ENCODE measurements around the gene MRPL19. TPM values are rescaled to one million over a fixed set of nuclear protein-coding genes. Genes with fewer than 3 reads are reported as not detected.

MRPL19 gene
- total and polyA plus RNA-seq, 12 donors = 12.2 to 70.7 (median 63.6) TPM

GRCh38 chr2:75605770-75606529, 40.6 kb upstream of the MRPL19 start:
- ATAC-seq = no peak
- WGBS, 2 donors = 70 to 72% methylated on average over 6 of the region's 6 CpGs
- no peak overlapping the region for H3K27ac ChIP-seq

DNA sequence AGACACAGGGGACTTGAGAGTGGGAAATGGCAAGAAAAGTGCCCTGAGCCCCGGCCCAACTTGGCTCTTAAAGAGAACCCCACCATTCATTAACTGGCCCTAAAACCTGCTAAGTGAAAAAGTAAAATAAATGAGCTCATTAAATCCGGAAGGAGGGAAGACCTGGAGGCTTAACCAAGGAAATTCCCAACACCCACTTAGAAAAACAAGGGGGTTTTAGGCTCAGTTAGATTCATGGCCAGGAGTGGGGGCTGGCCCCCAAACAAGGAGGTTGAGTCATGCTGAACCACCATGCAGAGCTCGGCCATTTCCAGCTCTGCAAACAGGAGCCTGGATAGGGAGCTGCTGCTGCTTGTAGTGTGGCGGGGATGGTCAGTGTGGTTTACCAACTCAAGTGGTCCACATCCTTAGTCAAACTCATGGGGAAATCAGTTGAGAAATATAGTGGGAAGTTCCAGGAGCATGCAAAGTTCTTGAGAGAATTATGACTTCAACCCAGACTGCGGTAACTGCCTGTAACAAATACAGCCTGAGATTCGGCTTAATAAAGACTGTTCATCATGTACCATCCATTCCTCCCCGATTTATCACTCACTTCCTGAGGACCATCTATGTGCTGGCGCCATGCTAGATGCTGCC, 39.7 kb upstream of the MRPL19 start:
- Histone ChIP-seq H3K27me3 (peaks cover 0 to 58% (median 29%) of the 10 kb centered on the region in 7 donors), H3K36me3 (no peaks in the 10 kb centered on the region), H3K4me1 (peaks cover 0 to 9% (median 4%) of the 10 kb centered on the region in 9 donors), H3K4me3 (no peak overlapping the region), H3K27ac (no peak overlapping the region), H3K9me3 (no peaks in the 10 kb centered on the region)
- 85 to 88% methylated on average over 8 of the region's 8 CpGs for WGBS, 2 donors
- intact Hi-C loops (cut with DNase I) = loop anchor here in 4 of 10 donors (5.0 to 10.0 kb wide), 3 partner anchors 45 to 692 kb away; partner anchors contain the start of gene EVA1A (in 1 of the 4)
- TF ChIP-seq, protein P1, sequence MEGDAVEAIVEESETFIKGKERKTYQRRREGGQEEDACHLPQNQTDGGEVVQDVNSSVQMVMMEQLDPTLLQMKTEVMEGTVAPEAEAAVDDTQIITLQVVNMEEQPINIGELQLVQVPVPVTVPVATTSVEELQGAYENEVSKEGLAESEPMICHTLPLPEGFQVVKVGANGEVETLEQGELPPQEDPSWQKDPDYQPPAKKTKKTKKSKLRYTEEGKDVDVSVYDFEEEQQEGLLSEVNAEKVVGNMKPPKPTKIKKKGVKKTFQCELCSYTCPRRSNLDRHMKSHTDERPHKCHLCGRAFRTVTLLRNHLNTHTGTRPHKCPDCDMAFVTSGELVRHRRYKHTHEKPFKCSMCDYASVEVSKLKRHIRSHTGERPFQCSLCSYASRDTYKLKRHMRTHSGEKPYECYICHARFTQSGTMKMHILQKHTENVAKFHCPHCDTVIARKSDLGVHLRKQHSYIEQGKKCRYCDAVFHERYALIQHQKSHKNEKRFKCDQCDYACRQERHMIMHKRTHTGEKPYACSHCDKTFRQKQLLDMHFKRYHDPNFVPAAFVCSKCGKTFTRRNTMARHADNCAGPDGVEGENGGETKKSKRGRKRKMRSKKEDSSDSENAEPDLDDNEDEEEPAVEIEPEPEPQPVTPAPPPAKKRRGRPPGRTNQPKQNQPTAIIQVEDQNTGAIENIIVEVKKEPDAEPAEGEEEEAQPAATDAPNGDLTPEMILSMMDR (IDR thresholded peaks at IDR 0.05) = no peak
- no peak for DNase-seq
- ATAC-seq = no peak

More at GRCh38 chr2:75605770-75606529, 40.6 kb upstream of the MRPL19 start:
- Histone ChIP-seq H3K27me3 (peaks cover 0 to 55% (median 29%) of the 10 kb centered on the region in 7 donors), H3K36me3 (no peaks in the 10 kb centered on the region), H3K9me3 (peaks cover 0 to 5% (median 0%) of the 10 kb centered on the region in 11 donors), H3K4me3 (no peak overlapping the region), H3K4me1 (peaks cover 0 to 9% (median 4%) of the 10 kb centered on the region in 9 donors)
- no peak for DNase-seq
- intact Hi-C loops (cut with DNase I) = loop anchor here in 4 of 10 donors (5.0 to 10.0 kb wide), 3 partner anchors 44 to 691 kb away; partner anchors contain the start of gene EVA1A (in 1 of the 4)
- TF ChIP-seq, protein P1 (IDR thresholded peaks at IDR 0.05) = no peak

- TF ChIP-seq, protein P1 (IDR thresholded peaks at IDR 0.05) = no peak
- H3K27ac ChIP-seq = no peak overlapping the region
- no peaks in the 10 kb centered on the region for H3K9me3 ChIP-seq
- H3K36me3 ChIP-seq = no peaks in the 10 kb centered on the region
- H3K4me3 ChIP-seq = no peak overlapping the region
- peaks cover 0 to 62% (median 29%) of the 10 kb centered on the region in 7 donors for H3K27me3 ChIP-seq
- intact Hi-C loops (cut with DNase I) = loop anchor here in 4 of 10 donors (5.0 to 10.0 kb wide), 3 partner anchors 45 to 693 kb away; partner anchors contain the start of gene EVA1A (in 1 of the 4)
- ATAC-seq (no peak), DNase-seq (no peak)
- WGBS, 2 donors = 91% methylated on average over 3 of the region's 3 CpGs
- H3K4me1 ChIP-seq = peaks cover 0 to 9% (median 4%) of the 10 kb centered on the region in 9 donors
Measured at GRCh38 chr2:75607400-75607798, 39.2 kb upstream of the MRPL19 start.

- Histone ChIP-seq H3K4me3 (no peak overlapping the region), H3K27me3 (peaks cover 0 to 62% (median 29%) of the 10 kb centered on the region in 7 donors), H3K9me3 (no peaks in the 10 kb centered on the region), H3K36me3 (no peaks in the 10 kb centered on the region), H3K4me1 (peaks cover 0 to 9% (median 4%) of the 10 kb centered on the region in 9 donors), H3K27ac (no peak overlapping the region)
- peak in 6 of 8 donors; percentile 26 to 62 (median 46) for ATAC-seq
- no peak for DNase-seq
- intact Hi-C loops (cut with DNase I) = loop anchor here in 7 of 10 donors (2.0 to 10.0 kb wide), 5 partner anchors 46 to 693 kb away; partner anchors contain the start of gene EVA1A (in 1 of the 7)
- TF ChIP-seq, protein P1 (IDR thresholded peaks at IDR 0.05) = no peak
- WGBS, 2 donors = 59 to 66% methylated on average over 7 of the region's 7 CpGs
Measured at GRCh38 chr2:75607988-75608683, 38.4 kb upstream of the MRPL19 start.

Measured in heart right ventricle (tissue), 16 donors.